ENCODE data around the gene DYRK1B.
"Not testable (repeated sequence)": the region's sequence is repeated elsewhere in the genome, so short reads cannot be mapped to it uniquely, and the experiment has no call there.

DYRK1B gene

DNA sequence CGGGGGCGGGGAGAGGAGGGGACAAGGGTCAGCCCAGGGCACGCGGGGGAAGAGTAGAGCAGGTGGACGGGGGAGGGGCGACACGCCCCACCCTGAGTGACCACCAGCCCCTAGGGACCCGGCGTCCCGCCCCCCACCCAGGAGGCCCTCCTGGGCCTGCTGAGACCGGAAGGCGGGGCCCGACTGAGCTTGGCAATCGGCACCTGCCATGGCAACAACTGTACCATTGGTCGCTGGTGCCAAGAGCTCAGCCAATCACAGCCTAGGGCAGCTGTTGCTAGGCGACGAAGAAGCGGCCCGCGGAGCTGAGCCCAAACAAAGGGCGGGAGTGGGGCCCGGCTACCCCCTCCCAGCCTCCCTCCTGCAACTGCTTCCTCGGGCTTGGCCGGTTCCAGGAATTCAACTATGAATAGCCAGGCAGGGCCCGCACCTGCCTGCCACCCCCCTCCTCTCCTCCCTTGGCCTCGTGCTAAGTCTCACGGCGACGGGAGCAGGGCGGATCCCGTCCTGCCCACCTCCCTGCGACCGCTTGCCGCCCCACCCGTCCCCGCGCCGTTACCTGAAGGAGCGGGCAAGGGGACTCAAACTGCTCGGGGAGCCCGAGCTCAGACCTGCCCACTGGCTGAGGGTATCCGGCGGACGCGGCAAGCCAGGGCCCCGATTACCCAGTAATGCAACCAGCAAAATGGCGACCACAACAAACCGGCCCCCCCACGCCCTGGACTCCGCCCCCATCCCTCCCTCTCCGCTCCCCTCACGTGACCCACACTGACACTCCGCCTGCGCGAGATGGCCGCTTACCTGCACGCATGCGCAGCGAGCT is at the start of gene DYRK1B:
DYRK1B (minus strand) TSS at position 699 of the 823 bp plus-strand sequence. CDS start 2,295 bp downstream, outside the sequence.
- peak; percentile 97 for DNase-seq

DNA sequence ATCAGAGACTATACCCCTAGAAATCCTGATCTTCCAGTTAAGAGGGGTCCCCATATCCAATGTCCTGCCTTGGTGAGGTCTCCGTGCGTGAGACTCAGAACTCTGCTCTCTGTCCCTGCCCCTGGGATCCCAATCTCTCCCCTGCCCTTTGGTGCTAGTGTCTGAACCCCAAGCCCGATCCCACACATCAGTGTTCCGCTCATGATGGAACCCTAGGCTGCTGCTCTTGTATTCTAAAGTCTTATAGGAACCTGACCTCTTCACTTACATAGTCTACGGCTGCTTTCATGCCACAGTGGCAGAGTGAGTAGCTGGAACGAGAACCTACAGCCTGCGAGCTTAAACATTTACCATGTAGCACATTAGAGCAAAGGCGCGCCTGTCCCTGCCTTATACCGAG is 48.7 kb upstream of the DYRK1B start:
- DNase-seq: not testable (repeated sequence)

DNA sequence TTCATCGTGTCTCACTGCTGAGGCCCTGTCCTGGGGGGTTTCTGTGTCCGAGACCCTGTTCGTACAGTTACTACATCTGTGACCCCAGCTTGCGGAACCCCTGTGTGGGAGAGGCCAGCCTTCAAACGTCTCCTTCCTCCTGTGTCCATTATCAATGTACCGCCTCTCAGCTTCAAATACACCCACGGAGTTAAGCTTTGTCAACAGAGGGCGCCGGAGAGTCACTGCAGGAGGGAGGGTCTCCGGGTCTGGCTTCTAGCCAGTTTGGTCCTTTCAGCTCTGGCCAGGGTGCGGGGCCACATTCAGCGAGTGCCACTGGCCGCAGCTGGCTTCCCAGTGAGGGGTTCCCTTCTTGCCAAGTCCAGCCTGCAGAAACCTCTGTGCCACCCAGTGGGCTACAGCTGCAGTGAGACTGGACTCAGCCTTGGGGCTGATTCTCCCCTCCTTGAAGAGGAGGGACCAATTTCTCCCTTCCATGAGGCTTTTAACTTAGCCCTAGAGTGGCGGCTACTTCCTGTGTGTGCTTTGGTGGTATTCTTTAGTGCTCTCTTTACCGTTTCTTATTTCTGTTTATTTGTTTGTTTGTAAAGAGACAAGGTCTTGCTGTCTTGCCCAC is 47.6 kb upstream of the DYRK1B start:
- DNase-seq: peak; percentile 29

DNA sequence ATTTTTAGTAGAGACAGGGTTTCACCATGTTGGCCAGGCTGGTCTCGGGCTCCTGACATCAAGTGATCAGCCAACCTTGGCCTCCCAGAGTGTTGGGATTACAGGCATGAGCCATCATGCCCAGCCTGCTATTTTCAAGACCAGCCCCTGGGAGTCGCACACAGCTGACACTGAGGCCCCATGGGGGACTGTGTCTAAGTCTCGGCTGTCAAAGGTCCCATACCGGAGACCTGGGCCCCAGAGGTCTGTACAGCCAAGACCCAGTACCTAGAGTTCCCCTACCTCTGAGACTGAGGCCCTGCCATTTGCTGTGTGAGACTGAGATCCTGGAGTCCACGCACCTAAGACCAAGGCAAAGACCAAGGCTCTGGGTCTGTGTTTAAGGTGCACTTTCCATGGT is 46.3 kb upstream of the DYRK1B start:
- not testable (repeated sequence) for DNase-seq

DNA sequence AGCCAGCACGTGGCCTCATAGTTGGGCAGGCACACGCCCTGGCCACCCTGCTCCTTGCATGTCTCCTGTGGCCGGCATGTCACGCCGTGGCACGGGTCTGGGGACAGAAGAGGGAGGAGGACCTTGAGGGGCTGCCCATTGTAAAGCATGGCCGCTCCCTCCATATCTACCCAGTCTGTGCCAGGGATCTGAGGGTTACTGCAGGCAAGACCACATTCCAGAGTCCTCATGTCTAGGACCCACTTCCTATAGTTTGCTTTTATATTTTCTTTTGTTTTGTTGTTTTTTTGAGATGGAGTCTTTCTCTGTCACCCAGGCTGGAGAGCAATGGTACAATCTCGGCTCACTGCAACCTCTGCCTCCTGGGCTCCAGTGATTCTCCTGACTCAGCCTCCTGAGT is 45.8 kb upstream of the DYRK1B start:
- DNase-seq: not testable (repeated sequence)

DNA sequence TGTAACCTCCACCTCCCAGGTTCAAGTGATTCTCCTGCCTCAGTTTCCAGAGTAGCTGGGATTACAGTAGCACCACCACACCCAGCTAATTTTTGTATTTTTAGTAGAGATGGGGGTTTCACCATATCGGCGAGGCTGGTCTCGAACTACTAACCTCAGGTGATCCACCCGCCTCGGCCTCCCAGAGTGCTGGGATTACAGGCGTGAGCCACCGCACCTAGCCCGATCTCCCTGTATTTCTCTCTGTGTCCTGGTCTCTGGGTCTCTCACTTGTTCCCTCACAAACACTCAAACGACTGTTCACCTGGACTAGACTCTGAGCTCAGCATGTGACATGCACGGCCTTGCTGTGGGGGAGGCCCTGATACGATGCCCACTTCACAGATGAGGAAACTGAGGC is 44.9 kb upstream of the DYRK1B start:
- DNase-seq: not testable (repeated sequence)

DNA sequence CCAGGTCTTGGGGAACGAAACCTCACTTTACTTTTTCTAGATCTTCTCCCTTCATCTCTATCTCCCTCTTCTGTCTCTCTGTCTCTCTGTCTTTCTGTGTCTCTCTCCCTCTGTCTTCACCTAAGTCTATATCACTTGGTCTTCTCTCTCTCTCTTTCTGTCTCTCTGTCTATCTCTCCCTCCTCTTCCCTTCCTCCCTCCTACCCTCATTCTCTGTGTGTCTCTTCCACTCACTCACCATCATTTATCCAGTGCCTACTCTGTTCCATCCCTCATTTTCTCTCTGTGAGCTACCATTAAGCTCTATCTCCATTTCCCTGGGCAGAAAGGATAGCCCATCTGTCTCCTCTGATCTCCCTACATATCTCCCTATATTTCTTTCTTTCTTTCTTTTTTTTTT is 44.4 kb upstream of the DYRK1B start:
- DNase-seq: no peak

DNA sequence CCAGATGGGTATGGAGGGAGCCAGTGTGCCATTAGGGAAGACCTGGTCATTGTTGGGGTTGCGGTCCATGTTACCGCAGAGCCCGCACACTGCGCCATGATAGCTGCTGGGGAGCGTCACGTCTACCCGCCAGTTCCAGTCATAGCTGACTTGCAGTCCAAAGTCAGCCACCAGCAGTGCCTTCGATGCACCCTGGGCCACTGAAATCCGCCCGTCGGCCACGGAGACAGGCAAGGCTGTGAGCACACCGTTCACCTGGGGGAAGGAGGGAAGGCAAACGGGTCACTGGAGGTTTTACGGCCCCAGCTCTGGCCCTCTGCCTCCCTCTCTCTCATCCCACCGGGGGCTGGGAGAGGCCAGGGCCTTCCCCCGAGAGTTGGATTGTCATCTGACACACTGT is 44.0 kb upstream of the DYRK1B start:
- not testable (repeated sequence) for DNase-seq

DNA sequence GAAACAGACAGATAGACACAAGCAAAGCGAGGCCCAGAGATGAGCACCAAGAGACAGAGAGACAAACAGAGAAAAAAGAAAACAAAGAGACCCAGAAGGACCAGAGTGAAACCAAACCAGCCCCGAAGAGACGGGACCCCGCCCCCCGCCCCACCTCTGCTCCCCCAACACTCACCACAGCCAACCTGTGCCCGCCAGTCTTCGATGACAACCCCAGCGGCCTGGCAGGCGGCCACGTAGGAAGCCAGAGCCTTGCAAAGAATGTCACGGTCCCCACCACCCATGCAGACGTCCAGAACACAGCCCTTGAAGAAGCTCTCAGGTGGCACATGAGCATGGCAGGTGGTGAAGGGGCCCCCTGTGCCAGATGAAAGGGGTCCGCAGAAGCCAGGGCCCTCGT is 43.5 kb upstream of the DYRK1B start:
- DNase-seq: peak; percentile 64

DNA sequence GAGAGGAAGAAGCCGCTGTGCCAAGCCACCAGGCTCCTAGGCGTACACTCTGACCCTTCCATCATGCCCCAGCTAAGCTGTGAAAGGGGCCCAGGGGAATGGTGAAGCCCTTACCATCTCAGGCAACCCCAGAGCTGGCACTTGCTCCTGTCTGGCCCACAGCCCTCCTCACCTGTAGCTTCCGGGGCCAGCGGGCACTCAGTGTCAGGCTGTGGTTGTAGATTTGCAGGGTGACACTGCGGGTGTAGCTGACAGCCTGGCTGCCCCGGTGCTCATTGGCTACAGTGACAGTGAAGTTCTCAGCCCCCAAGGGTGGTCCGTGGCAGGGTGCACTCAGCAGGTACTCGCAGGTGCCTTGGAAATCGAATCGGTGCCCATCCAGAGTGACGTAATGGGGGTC is 42.5 kb upstream of the DYRK1B start:
- not testable (repeated sequence) for DNase-seq

DNA sequence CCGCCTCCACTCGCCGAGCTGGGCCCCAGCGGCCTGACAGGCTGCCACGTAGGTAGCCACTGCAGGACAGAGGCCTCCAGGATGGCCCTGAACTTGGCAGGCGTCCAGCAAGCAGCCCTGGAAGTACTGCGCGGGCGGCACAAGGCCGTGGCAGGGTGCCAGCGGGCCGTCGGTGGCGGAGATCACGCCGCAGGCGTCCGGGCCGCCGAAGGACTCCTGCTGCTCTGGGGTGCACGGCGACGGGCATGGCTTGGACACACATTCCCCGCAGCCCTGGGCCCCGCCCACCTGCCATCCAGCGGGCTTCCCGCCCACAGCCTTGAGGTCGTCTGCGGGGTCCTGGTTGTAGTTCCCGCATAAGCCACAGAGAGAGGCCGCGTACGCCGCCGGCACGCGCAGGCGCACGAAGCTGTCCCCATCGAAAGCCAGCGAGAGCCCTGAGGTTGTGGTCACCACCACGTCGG is 41.5 kb upstream of the DYRK1B start:
- DNase-seq: not testable (repeated sequence)

DNA sequence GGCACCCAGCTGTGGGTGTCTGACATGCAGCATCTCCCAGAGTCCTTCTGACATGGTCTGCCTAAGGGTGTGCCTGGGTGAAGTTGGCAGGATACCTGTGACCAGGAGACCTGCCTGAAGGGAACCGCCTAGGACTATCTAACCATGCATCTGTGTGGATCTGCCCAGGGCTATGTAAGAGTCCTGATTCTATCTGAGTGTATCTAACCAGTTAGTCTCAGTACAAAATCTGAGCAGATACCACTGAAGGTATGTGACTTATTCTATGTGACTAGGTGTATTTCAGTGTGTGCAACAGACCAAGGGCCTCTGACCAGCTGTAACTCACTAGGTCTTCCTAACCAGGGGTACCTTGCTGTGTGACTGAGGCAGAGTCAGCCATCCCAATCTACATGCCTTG is 40.4 kb upstream of the DYRK1B start:
- no peak for DNase-seq

DNA sequence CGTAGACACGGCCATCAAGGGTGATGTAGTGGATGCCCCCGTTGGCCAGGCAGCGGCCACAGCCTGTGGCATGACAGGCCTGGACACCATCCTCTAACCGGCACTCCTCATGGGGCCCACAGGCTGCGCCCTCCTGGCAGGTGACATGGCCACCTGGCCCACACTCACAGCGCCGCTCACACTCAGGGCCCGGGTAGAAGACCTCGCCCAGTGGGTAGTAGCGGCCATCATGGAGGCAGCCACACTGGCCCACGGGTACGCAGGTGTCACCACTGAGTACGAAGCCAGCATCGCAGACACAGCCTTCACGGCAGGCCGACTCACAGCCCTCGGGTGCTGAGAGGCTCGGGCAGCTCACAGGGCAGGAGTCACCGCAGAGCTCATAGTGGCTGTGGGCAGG is 39.4 kb upstream of the DYRK1B start:
- DNase-seq: no peak

DNA sequence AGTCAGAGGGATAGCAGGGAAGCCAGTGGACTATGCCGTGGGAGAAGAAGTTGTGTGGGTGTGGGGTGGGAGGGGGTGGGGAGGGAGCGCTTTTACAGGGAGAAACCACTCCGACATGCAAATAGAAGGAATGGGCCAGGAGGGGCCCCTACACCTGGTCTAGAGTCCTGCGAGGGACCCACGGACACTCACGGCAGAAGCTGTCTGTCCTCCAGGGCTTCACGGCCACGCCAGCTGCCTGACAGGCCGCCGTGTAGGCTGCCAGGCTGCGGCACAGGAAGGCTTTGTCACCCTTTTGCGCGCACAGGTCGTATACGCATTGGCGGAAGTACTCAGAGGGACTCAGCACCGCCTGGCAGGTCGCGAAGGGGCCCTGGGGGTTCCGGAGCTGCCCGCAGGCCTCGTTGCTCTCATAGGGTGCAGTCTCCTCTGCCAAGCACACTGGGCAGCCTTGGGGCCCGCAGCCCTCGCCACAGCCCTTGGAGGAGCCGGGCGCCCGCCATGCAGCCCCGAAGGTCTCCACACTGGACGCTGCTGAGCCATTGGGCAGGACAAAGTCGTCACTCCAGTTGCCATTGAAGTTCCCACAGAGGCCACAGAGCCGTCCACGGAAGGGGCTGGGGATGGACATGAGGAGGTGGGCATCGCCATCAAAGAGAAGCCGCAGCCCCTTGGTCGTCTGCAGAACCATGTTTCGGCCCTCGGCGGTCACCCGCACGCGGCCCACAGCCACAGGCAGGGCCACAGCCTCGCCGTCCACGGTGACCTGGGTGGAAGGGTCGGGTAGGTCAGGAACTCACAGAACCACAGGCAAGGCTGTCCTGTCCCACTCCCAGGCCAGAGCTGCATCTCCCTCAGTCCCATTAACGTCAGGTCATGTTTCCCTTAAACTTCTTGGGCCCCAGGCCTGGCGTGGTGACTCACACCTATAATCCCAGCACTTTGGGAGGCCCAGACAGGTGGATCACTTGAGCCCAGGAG is 38.2 kb upstream of the DYRK1B start:
- DNase-seq: no peak

DNA sequence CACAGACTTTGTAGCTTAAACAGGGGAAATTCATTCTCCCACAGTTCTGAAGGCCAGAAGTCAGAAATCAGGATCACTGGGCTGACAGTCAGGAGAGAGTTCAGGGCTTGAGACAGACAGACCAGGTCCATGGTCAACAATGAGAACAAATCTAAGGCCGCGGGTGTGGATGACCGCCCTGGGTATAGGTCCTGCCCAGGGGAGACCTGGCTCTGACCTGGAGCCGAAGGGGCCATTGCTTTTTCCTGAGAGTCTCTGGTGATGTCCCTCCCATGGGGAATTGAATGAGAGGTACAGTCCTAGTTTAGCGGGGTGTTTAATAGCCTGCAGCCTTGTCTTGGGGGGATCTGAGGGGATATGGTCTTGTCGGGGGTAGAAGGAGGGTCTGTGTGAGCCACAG is 37.4 kb upstream of the DYRK1B start:
- DNase-seq: no peak

DNA sequence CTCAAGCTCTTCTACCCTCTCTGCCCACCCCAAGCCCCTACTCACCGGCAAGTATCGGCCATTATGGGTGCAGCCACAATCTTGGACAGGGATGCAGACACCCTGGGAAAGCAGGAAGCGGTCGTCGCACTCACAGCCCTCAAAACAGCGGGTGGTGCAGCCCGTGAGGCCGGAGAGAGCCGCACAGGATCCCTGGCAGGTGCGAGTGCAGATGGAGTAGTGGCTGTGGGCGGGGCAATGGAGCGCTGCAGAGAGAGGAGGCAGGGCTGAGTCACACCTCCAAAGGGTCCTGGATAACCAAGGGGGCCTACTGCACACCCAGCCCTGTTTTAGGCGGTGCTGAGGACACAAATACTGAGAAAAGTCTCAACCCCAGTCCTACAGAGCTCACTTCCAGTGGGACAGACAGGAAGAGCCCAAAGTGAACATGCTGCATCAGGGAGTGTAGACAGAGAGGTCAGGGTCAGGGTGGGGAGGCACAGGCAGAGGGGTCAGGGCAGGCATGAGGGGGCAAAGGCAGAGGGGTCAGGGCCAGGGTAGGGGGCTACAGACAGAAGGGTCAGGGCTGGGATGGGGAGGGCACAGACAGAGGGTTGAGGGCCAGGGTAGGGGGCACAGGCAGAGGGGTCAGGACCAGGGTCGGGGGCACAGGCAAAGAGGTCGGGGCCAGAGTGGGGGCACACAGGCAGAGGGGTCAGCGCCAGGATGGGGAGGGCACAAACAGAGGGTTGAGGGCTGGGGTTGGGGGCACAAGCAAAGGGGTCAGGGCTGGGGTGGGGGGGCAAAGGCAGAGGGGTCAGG is 36.4 kb upstream of the DYRK1B start:
- no peak for DNase-seq

DNA sequence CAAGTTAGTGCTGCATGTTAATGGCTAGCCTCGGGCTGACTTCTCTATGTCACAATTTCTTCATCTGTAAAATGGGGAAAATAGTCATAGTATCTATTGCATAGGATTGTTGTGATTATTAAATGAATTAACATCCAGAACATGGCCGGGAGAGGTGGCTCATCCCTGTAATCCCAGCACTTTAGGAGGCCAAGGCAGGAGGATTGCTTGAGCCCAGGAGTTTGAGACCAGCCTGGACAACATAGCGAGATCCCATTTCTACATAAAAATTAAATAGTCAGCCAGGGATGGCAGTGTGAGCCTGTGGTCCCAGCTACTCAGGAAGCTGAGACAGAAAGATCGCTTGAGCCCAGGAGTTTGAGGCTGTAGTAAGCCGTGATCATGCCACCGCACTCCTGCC is 34.0 kb upstream of the DYRK1B start:
- DNase-seq: no peak

DNA sequence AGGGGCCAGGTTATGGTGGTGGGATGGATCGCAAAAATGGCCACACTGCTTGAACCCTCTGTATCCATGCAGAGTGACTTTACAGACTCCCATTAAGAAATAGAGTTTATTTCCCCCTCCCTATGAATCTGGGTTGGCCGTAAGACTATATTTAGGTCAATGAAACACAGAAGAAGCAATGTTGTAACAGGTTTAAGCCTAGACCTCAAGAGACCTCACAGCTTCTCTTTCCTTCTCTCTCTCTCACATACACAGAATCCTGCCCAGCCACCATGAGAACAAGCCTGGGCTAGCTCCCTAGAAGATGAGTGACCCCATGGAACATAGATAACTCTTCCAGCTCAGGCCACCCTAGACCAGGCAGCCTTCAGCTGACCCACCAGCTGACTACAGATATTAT is 33.2 kb upstream of the DYRK1B start:
- DNase-seq: no peak

DNA sequence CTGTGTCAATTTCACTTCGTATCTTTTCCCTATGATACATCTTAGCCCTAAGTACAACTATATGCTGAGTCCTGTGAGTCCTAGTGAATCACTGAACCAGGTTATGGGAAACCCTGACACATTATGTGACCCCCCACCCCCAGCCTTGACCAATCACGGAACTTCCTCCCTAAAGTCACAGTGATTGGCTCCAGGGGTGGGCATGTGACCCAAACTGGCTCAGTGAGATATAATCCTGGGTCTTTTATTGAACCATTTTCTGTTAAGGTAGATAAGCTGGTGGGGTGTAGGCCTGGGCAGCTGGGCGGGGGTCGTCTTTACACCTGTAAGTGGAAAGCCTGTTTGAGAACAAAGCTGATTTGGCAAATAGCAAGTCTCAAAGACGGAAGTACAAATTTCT is 32.0 kb upstream of the DYRK1B start:
- no peak for DNase-seq

DNA sequence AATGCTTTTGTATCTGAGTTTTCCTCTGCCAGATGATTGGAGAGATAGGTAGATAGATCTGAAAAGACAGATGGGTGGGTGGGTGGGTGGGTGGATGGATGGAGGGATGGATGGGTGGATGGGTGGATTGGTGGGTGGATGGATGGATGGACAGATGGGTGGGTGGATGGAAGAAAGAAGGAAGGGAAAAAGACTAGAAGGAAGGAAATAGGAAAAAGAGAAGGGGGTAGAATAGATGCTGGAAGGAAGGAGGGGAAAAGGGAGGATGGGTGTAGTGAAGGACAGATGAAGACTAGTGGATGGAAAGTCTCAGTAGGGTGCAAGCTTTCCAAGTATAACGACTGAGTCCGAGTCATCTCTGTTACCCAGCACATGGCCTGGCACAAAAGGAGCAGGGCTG is 31.2 kb upstream of the DYRK1B start:
- no peak for DNase-seq

DNA sequence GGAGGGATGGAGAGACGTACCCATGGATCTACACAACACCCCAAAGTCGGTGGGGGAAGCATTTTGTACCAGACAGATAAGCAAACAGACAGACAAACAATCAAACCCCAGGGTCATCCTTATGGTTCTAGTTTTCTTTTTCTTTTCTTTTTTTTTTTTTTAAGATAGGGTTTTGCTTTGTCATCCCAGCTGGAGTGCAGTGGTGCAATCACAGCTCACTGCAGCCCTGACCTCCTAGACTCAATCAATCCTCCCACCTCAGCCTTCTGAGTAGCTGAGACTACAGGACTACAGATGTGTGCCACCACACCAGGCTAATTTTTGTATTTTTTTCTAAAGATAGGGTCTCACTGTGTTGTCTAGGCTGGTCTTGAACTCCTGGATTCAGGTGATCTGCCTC is 30.2 kb upstream of the DYRK1B start:
- DNase-seq: no peak

DNA sequence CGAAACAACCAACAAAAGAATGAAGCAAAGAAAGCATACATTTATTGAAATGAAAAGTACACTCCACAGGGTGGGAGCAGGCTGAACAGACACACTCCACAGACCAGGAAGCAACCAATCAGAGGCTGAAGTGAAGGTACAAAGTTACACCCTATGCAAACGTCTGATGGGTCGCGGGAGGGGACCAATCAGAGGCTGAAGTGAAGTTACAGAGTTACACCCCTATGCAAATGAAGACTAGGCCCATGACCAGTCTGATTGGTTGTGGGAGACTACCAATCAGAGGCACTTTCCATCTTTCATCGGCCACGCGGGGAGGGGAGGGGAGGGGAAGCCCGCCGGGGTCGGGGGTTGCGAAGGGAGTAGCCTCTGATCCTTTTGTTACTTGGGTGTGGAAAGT is 24.6 kb upstream of the DYRK1B start:
- no peak for DNase-seq
